ENCODE results near the gene FKBP5.

- TF ChIP-seq CTCF (IDR thresholded peaks at IDR 0.05; ENCODE audit: poor library complexity): no peak
- no peak for TF ChIP-seq EZH2 (IDR thresholded peaks at IDR 0.05; ENCODE audit: borderline replicate concordance)
- TF ChIP-seq EZH2phosphoT487 (IDR thresholded peaks at IDR 0.05; ENCODE audit: low read depth, severe bottlenecking, unreplicated experiment): no peak
Measured at GRCh38 chr6:35587167-35587566, 101.5 kb downstream of the FKBP5 start.
